Endothelial cell of umbilical vein (primary cell): Measurements from ENCODE around the gene CYP4F3. TPM values are rescaled to one million over a fixed set of nuclear protein-coding genes. Genes with fewer than 3 reads are reported as not detected.

Source experiments
- BruUV-seq: library from RNA; stranded (reverse); fragments of 400-500 nt; replicated peaks from 2 replicates; lab custom pipeline; 2021; lab: Mats Ljungman, UMichigan
- CTCF ChIA-PET: fragments of 300-600, 350-600 bp; sonication (Branson Sonifier 250); formaldehyde crosslinking; loops from one replicate; lab custom pipeline; 2021; ENCODE audit warnings: antibody characterized with exemption, inconsistent platforms; lab: Charles Lee
- POLR2A ChIA-PET: fragments of 300-600, 350-600 bp; sonication (Branson Sonifier 250); formaldehyde crosslinking; loops from one replicate; lab custom pipeline; 2021; ENCODE audit warnings: antibody characterized with exemption, inconsistent platforms; lab: Charles Lee
- DNase-seq: peaks from one replicate; pipeline ENCODE4 v3.0.0-alpha.2; 2011; ENCODE audit warnings: low read depth, low spot score
- FAIRE-seq: peaks from 2 replicates; lab custom pipeline; 2011; peaks lifted over from hg19 to GRCh38; lab: Jason Lieb, UNC
- H2AFZ ChIP-seq: 2 replicates; pipeline ENCODE4 v1.6.0; 2012; ENCODE audit warnings: low read depth, low read length, control low read depth, inconsistent platforms
- H3K27ac ChIP-seq: 2 replicates; pipeline ENCODE4 v1.5.1; 2011; ENCODE audit warnings: low read depth, mild to moderate bottlenecking, control low read depth, low read length, moderate library complexity; ENCODE audit not compliant: insufficient read depth
- H3K27me3 ChIP-seq, 2 experiments: 2 replicates each; pipeline versions ENCODE4 v1.6.0 to v1.6.1; 2011; ENCODE audit warnings: low read length in 2 of 2, mixed read lengths in 1 of 2; ENCODE audit not compliant: control insufficient read depth in 2 of 2, insufficient read depth in 2 of 2
- H3K36me3 ChIP-seq, 2 experiments: 2 replicates in 1 of 2; 3 replicates in 1 of 2; pipeline ENCODE4 v1.5.1; 2011; ENCODE audit warnings: low read length in 2 of 2, mild to moderate bottlenecking in 1 of 2, moderate library complexity in 1 of 2; ENCODE audit not compliant: control insufficient read depth in 2 of 2, insufficient read depth in 2 of 2; ENCODE audit errors: extremely low read depth in 1 of 2
- H3K4me1 ChIP-seq: 3 replicates; pipeline ENCODE4 v1.5.1; 2011; ENCODE audit warnings: mild to moderate bottlenecking, low read length; ENCODE audit not compliant: control insufficient read depth, insufficient read depth; ENCODE audit errors: extremely low read depth
- H3K4me2 ChIP-seq: 2 replicates; pipeline ENCODE4 v1.6.1; 2011; ENCODE audit warnings: low read length, control low read depth, mixed read lengths; ENCODE audit not compliant: insufficient read depth
- H3K4me3 ChIP-seq, 3 experiments: fragments of 200-600 bp in 1 of 3; sonication (generic), shearing (Covaris generic) in 1 of 3; replicated peaks in 1 of 3; 2 replicates each; pipeline ENCODE4 v1.5.1; 2011 to 2016; ENCODE audit warnings: control low read depth in 3 of 3, low read length in 3 of 3, mild to moderate bottlenecking in 2 of 3, inconsistent platforms in 1 of 3, low read depth in 1 of 3, moderate library complexity in 1 of 3; ENCODE audit not compliant: insufficient read depth in 1 of 3
- H3K79me2 ChIP-seq: 2 replicates; pipeline ENCODE4 v1.6.0; 2012; ENCODE audit warnings: low read length, inconsistent platforms; ENCODE audit not compliant: control insufficient read depth, insufficient read depth
- H3K9ac ChIP-seq: replicated peaks from 2 replicates; pipeline ENCODE3; 2011; ENCODE audit warnings: low read length, control low read depth; ENCODE audit not compliant: insufficient read depth; ENCODE audit errors: extremely low read depth
- H3K9me1 ChIP-seq: replicated peaks from 3 replicates; pipeline ENCODE4 v1.6.0; 2011; ENCODE audit warnings: mild to moderate bottlenecking, low read length; ENCODE audit not compliant: control insufficient read depth, insufficient read depth; ENCODE audit errors: extremely low read depth
- H3K9me3 ChIP-seq: replicated peaks from 2 replicates; pipeline ENCODE4 v1.5.1; 2012; ENCODE audit warnings: low read length, inconsistent platforms; ENCODE audit not compliant: control insufficient read depth, insufficient read depth
- H4K20me1 ChIP-seq: replicated peaks from 2 replicates; pipeline ENCODE3; 2011; ENCODE audit warnings: mild to moderate bottlenecking, low read length; ENCODE audit not compliant: control insufficient read depth, insufficient read depth; ENCODE audit errors: extremely low read depth
- CTCF ChIP-seq, 2 donors: IDR thresholded peaks; 1 replicate in 1 of 2; 2 replicates in 1 of 2; pipeline ENCODE4 v1.5.1; 2011; ENCODE audit warnings: low read length in 2 of 2, mild to moderate bottlenecking in 2 of 2, moderate library complexity in 2 of 2, control low read depth in 1 of 2, inconsistent platforms in 1 of 2, low read depth in 1 of 2; ENCODE audit not compliant: insufficient read depth in 1 of 2; ENCODE audit errors: extremely low read depth in 1 of 2
- FOS ChIP-seq: IDR thresholded peaks from 2 replicates; pipeline ENCODE4 v1.6.1; 2011; ENCODE audit warnings: mild to moderate bottlenecking, low read length, moderate library complexity, borderline replicate concordance; ENCODE audit not compliant: insufficient read depth
- GATA2 ChIP-seq: IDR thresholded peaks from 2 replicates; pipeline ENCODE4 v1.7.0; 2011; ENCODE audit warnings: low read depth, mild to moderate bottlenecking, moderate library complexity, mixed read lengths, low read length; ENCODE audit not compliant: insufficient read length, insufficient read depth
- JUN ChIP-seq: IDR thresholded peaks from 2 replicates; pipeline ENCODE4 v1.6.1; 2011; ENCODE audit warnings: borderline replicate concordance, low read depth; ENCODE audit not compliant: insufficient read length, insufficient read depth
- MAX ChIP-seq: IDR thresholded peaks from 2 replicates; pipeline ENCODE4 v1.6.1; 2011; ENCODE audit not compliant: insufficient read depth, insufficient read length
- POLR2A ChIP-seq: IDR thresholded peaks from 2 replicates; pipeline ENCODE4 v1.6.1; 2012; ENCODE audit warnings: low read depth, mild to moderate bottlenecking, control low read depth, low read length
- POLR2AphosphoS5 ChIP-seq: IDR thresholded peaks from 2 replicates; pipeline ENCODE4 v1.6.1; 2012; ENCODE audit warnings: low read depth, mild to moderate bottlenecking, control low read depth, low read length, moderate library complexity; ENCODE audit not compliant: insufficient read depth
- dilution Hi-C: fragments of 300-500 bp; cut with MboI; formaldehyde crosslinking; loops from one replicate; pipeline ENCODE4 v1.15.0; 2019; ENCODE audit warnings: low sequenced_read_pairs; ENCODE audit not compliant: extremely low pct_ligation_motif_present
- intact Hi-C: fragments of 100-400 bp; cut with micrococcal nuclease; formaldehyde crosslinking; loops from one replicate; pipeline ENCODE4 v1.10.0; 2022
- polyA plus RNA-seq, 4 experiments: library from polyadenylated mRNA; depleted of rRNA in 3 of 4; stranded (reverse) in 3 of 4; unstranded in 1 of 4; fragments of >200 nt; gene quantifications; 2 replicates each; pipeline versions ENCODE4 v1.2.1 to v1.2.3, GENCODE V29; 2011 to 2012; ENCODE audit warnings: missing spikeins in 1 of 4
- total RNA-seq: library from RNA; stranded (reverse); gene quantifications from 2 replicates; pipeline ENCODE4 v1.2.3, GENCODE V29; 2021

The CYP4F3 gene
- total and polyA plus RNA-seq, 2 donors (not counting 3 experiments of a cell fraction or from before 2014, with no cell fraction given), result not detected

- TF ChIP-seq MAX, result no peak
- TF ChIP-seq FOS, result no peak
- TF ChIP-seq CTCF (IDR thresholded peaks at IDR 0.05; ENCODE audit: extremely low read depth in 1 of 2, insufficient read depth in 1 of 2, low read depth in 1 of 2, low read length in 2 of 2), result no peak
- no peak for TF ChIP-seq POLR2A
- TF ChIP-seq POLR2AphosphoS5, result no peak
- TF ChIP-seq JUN, result no peak
- TF ChIP-seq GATA2, result no peak
- no peak for FAIRE-seq
Measured at GRCh38 chr19:15671891-15672579, 31.3 kb downstream of the CYP4F3 start.

More at GRCh38 chr19:15671891-15672579, 31.3 kb downstream of the CYP4F3 start:
- H3K4me2 ChIP-seq, result no peak overlapping the region
- H3K9me1 ChIP-seq, result no peaks in the 10 kb centered on the region
- DNase-seq, result no peak
- no peaks in the 10 kb centered on the region for H4K20me1 ChIP-seq
- no peaks in the 10 kb centered on the region for H3K36me3 ChIP-seq
- ChIA-PET POLR2A (no interaction called here), CTCF (no interaction called here)
- no peak overlapping the region for H3K4me3 ChIP-seq
- no peak overlapping the region for H3K27ac ChIP-seq
- BruUV-seq, result no TSS peak
- H3K27me3 ChIP-seq, result no peaks in the 10 kb centered on the region
- H3K9me3 ChIP-seq, result no peaks in the 10 kb centered on the region
- dilution Hi-C loops (no loop called here), intact Hi-C loops (no loop called here)
- no peak overlapping the region for H2AFZ ChIP-seq
- H3K79me2 ChIP-seq, result no peaks in the 10 kb centered on the region
- no peak overlapping the region for H3K9ac ChIP-seq
- H3K4me1 ChIP-seq, result no peaks in the 10 kb centered on the region
